Activated CD4-positive, alpha-beta T cell treated with anti-CD3 and anti-CD28 coated beads for 1 hour (primary cell): ENCODE measurements around the gene NTF4.
"Not testable (repeated sequence)": the region's sequence is repeated elsewhere in the genome, so short reads cannot be mapped to it uniquely, and the experiment has no call there.

Source experiments
- DNase-seq: peaks from one replicate; pipeline ENCODE4 v3.0.0-alpha.2; 2020

Gene NTF4

GRCh38 chr19:49056101-49056901, 8.3 kb downstream of the NTF4 start:
- DNase-seq, result peak; percentile 30

GRCh38 chr19:49050376-49051033, 14.1 kb downstream of the NTF4 start:
- DNase-seq, result not testable (repeated sequence)

GRCh38 chr19:49049834-49050233, 14.8 kb downstream of the NTF4 start:
- DNase-seq, result not testable (repeated sequence)

- not testable (repeated sequence) for DNase-seq
Measured at GRCh38 chr19:49049011-49049410, 15.6 kb downstream of the NTF4 start, which contains the start of gene CGB8. Gene CGB8 (minus strand): TSS chr19:49049111. CDS start chr19:49048739, 372 bp downstream.

GRCh38 chr19:49043548-49043947, 21.1 kb downstream of the NTF4 start, which contains the start of gene CGB5:
Gene CGB5 (plus strand): TSS chr19:49043848. CDS start chr19:49044210, 362 bp downstream.
- not testable (repeated sequence) for DNase-seq

GRCh38 chr19:49042666-49043065, 22.0 kb downstream of the NTF4 start:
- not testable (repeated sequence) for DNase-seq

GRCh38 chr19:49042177-49042576, 22.4 kb downstream of the NTF4 start:
- DNase-seq, result no peak

- DNase-seq, result not testable (repeated sequence)
Measured at GRCh38 chr19:49039736-49040135, 24.9 kb downstream of the NTF4 start.

GRCh38 chr19:49038557-49039276, 25.9 kb downstream of the NTF4 start:
- DNase-seq, result not testable (repeated sequence)

GRCh38 chr19:49038111-49038510, 26.5 kb downstream of the NTF4 start:
- DNase-seq, result not testable (repeated sequence)

- DNase-seq, result not testable (repeated sequence)
Measured at GRCh38 chr19:49036815-49037214, 27.8 kb downstream of the NTF4 start, which contains the start of gene CGB1. Gene CGB1 (minus strand): TSS chr19:49036895. CDS start chr19:49036711, 184 bp downstream.

- DNase-seq, result not testable (repeated sequence)
Measured at GRCh38 chr19:49031642-49032301, 32.8 kb downstream of the NTF4 start, which contains the start of gene CGB2. Gene CGB2 (plus strand): TSS chr19:49031890. CDS start chr19:49032096, 206 bp downstream.

- DNase-seq, result not testable (repeated sequence)
Measured at GRCh38 chr19:49030323-49030722, 34.3 kb downstream of the NTF4 start.

GRCh38 chr19:49029749-49030148, 34.9 kb downstream of the NTF4 start:
- not testable (repeated sequence) for DNase-seq

- DNase-seq, result not testable (repeated sequence)
Measured at GRCh38 chr19:49028686-49029085, 35.9 kb downstream of the NTF4 start.

- DNase-seq, result not testable (repeated sequence)
Measured at GRCh38 chr19:49025599-49025998, 39.0 kb downstream of the NTF4 start.

- not testable (repeated sequence) for DNase-seq
Measured at GRCh38 chr19:49025088-49025487, 39.5 kb downstream of the NTF4 start.

GRCh38 chr19:49024233-49024632, 40.4 kb downstream of the NTF4 start, which contains the start of gene CGB3:
Gene CGB3 (minus strand): TSS chr19:49024333. CDS start chr19:49023971, 362 bp downstream.
- not testable (repeated sequence) for DNase-seq

- DNase-seq, result no peak
Measured at GRCh38 chr19:49022116-49022515, 42.5 kb downstream of the NTF4 start.

GRCh38 chr19:49020931-49021895, 43.4 kb downstream of the NTF4 start:
- DNase-seq, result no peak

GRCh38 chr19:49020342-49020741, 44.3 kb downstream of the NTF4 start:
- DNase-seq, result no peak
